Activated gamma-delta T cell (primary cell): ENCODE measurements around the gene CAMK2N1.

Experiments used
- DNase-seq: peaks from one replicate; lab custom pipeline; 2025; lab: John Stamatoyannopoulos, UW

CAMK2N1 gene

GRCh38 chr1:20443703-20444586 is 42.1 kb downstream of the CAMK2N1 start:
- no peak for DNase-seq

- no peak for DNase-seq
These were observed 42.9 kb downstream of the CAMK2N1 start for GRCh38 chr1:20442920-20443625.

GRCh38 chr1:20440785-20441200 is 45.2 kb downstream of the CAMK2N1 start:
- no peak for DNase-seq

- no peak for DNase-seq
These were observed 46.7 kb downstream of the CAMK2N1 start for GRCh38 chr1:20439282-20439681.

GRCh38 chr1:20437640-20438039 is 48.4 kb downstream of the CAMK2N1 start:
- DNase-seq: no peak

GRCh38 chr1:20432891-20433290 is 53.1 kb downstream of the CAMK2N1 start:
- DNase-seq: no peak
